Mesendoderm (in vitro differentiated cells): Measurements from ENCODE around the gene KCP.

Experiments
- DNase-seq: peaks from one replicate; pipeline ENCODE4 v3.0.0; 2013
- H2AK5ac ChIP-seq: 2 replicates; pipeline ENCODE4 v1.6.1; 2013; ENCODE audit warnings: low read length, inconsistent platforms
- H2BK120ac ChIP-seq: 2 replicates; pipeline ENCODE4 v1.6.1; 2013; ENCODE audit warnings: low read depth, mild to moderate bottlenecking, low read length, moderate library complexity, mixed read lengths
- H2BK15ac ChIP-seq: replicated peaks from 2 replicates; pipeline ENCODE4 v1.6.1; 2013; ENCODE audit warnings: low read depth, mild to moderate bottlenecking, moderate library complexity
- H2BK5ac ChIP-seq: 2 replicates; pipeline ENCODE4 v1.6.1; 2013; ENCODE audit warnings: low read length, inconsistent platforms
- H3K18ac ChIP-seq: 2 replicates; pipeline ENCODE4 v1.6.1; 2013; ENCODE audit warnings: mild to moderate bottlenecking, low read length, mixed read lengths
- H3K23ac ChIP-seq: one replicate; pipeline ENCODE4 v1.6.1; 2013; ENCODE audit warnings: low read length
- H3K27ac ChIP-seq: 2 replicates; pipeline ENCODE4 v1.5.1; 2013; ENCODE audit warnings: low read depth, mild to moderate bottlenecking, inconsistent platforms, low read length, moderate library complexity
- H3K27me3 ChIP-seq: 2 replicates; pipeline ENCODE4 v1.6.1; 2013; ENCODE audit warnings: low read length, control low read depth, mild to moderate bottlenecking, inconsistent platforms; ENCODE audit not compliant: insufficient read depth, poor library complexity
- H3K36me3 ChIP-seq: 2 replicates; pipeline ENCODE4 v1.6.1; 2013; ENCODE audit warnings: low read length, inconsistent platforms; ENCODE audit not compliant: control insufficient read depth, insufficient read depth
- H3K4ac ChIP-seq: one replicate; pipeline ENCODE4 v1.6.1; 2013; ENCODE audit warnings: low read depth, mild to moderate bottlenecking, low read length, moderate library complexity
- H3K4me1 ChIP-seq: 2 replicates; pipeline ENCODE4 v1.6.1; 2013; ENCODE audit warnings: low read depth, low read length, inconsistent platforms; ENCODE audit not compliant: control insufficient read depth
- H3K4me2 ChIP-seq: 2 replicates; pipeline ENCODE4 v1.6.1; 2013; ENCODE audit warnings: low read length
- H3K4me3 ChIP-seq: 2 replicates; pipeline ENCODE4 v1.5.1; 2013; ENCODE audit warnings: mild to moderate bottlenecking, low read length
- H3K56ac ChIP-seq: one replicate; pipeline ENCODE4 v1.6.1; 2013; ENCODE audit warnings: low read length
- H3K79me1 ChIP-seq: 2 replicates; pipeline ENCODE4 v1.6.1; 2013; ENCODE audit warnings: low read length, inconsistent platforms
- H3K79me2 ChIP-seq: 2 replicates; pipeline ENCODE4 v1.6.1; 2013; ENCODE audit warnings: mild to moderate bottlenecking, low read length; ENCODE audit not compliant: control insufficient read depth, insufficient read depth
- H3K9ac ChIP-seq: 2 replicates; pipeline ENCODE4 v1.6.1; 2013; ENCODE audit warnings: low read length, inconsistent platforms
- H4K5ac ChIP-seq: one replicate; pipeline ENCODE4 v1.6.1; 2013; ENCODE audit warnings: low read length
- H4K8ac ChIP-seq: one replicate; pipeline ENCODE4 v1.6.1; 2013; ENCODE audit warnings: low read depth, mild to moderate bottlenecking, control low read depth, low read length, moderate library complexity
- WGBS: extraction: QIAGEN DNeasy Blood & Tissue Kit; methylation state at CpG from one replicate; pipeline ENCODE4 v1.1.7; 2013; ENCODE audit warnings: low lambda C conversion rate, missing lambda C conversion rate; ENCODE audit not compliant: insufficient coverage; ENCODE audit errors: extremely low coverage; 5-methylcytosine and 5-hydroxymethylcytosine counted together

The KCP gene

GRCh38 chr7:128919881-128920799, 9.6 kb upstream of the KCP start:
- no peaks in the 10 kb centered on the region for H3K36me3 ChIP-seq
- H4K8ac ChIP-seq = no peak overlapping the region
- no peak overlapping the region for H3K18ac ChIP-seq
- DNase-seq = peak; percentile 65
- no peak overlapping the region for H3K9ac ChIP-seq
- no CpG with 5 or more reads among the region's 14 CpGs for WGBS
- H3K23ac ChIP-seq = no peak overlapping the region
- no peak overlapping the region for H3K27ac ChIP-seq
- H2BK15ac ChIP-seq = no peak overlapping the region
- H3K4me3 ChIP-seq = no peak overlapping the region
- H3K4me1 ChIP-seq = peaks cover 2% of the 10 kb centered on the region
- no peak overlapping the region for H3K4ac ChIP-seq
- no peak overlapping the region for H2BK120ac ChIP-seq
- peaks cover 13% of the 10 kb centered on the region for H3K27me3 ChIP-seq
- H2AK5ac ChIP-seq = no peak overlapping the region
- no peaks in the 10 kb centered on the region for H3K79me2 ChIP-seq
- H3K79me1 ChIP-seq = no peaks in the 10 kb centered on the region
- H2BK5ac ChIP-seq = no peak overlapping the region
- no peak overlapping the region for H3K56ac ChIP-seq
- H3K4me2 ChIP-seq = no peak overlapping the region
- no peak overlapping the region for H4K5ac ChIP-seq

GRCh38 chr7:128919241-128919640, 8.7 kb upstream of the KCP start:
- peaks cover 13% of the 10 kb centered on the region for H3K27me3 ChIP-seq
- H3K36me3 ChIP-seq = no peaks in the 10 kb centered on the region

GRCh38 chr7:128918016-128918665, 7.6 kb upstream of the KCP start:
- Histone ChIP-seq H2BK120ac (no peak overlapping the region), H3K36me3 (no peaks in the 10 kb centered on the region), H3K23ac (no peak overlapping the region), H3K4me1 (peaks cover 2% of the 10 kb centered on the region), H3K27ac (no peak overlapping the region), H3K18ac (no peak overlapping the region), H3K4me3 (no peak overlapping the region), H2AK5ac (no peak overlapping the region), H3K56ac (no peak overlapping the region), H3K9ac (no peak overlapping the region), H3K4ac (no peak overlapping the region), H4K8ac (no peak overlapping the region), H3K4me2 (no peak overlapping the region), H3K27me3 (peaks cover 13% of the 10 kb centered on the region), H2BK5ac (no peak overlapping the region), H4K5ac (no peak overlapping the region), H3K79me1 (no peaks in the 10 kb centered on the region), H2BK15ac (no peak overlapping the region), H3K79me2 (no peaks in the 10 kb centered on the region)
- DNase-seq = no peak
- no CpG with 5 or more reads among the region's 8 CpGs for WGBS

More at GRCh38 chr7:128919241-128919640, 8.7 kb upstream of the KCP start:
- Histone ChIP-seq H4K8ac (no peak overlapping the region), H2BK5ac (no peak overlapping the region), H3K4me1 (peaks cover 2% of the 10 kb centered on the region), H3K18ac (no peak overlapping the region), H3K79me1 (no peaks in the 10 kb centered on the region), H3K4ac (no peak overlapping the region), H3K56ac (no peak overlapping the region), H2AK5ac (no peak overlapping the region), H3K27ac (no peak overlapping the region), H3K23ac (no peak overlapping the region), H2BK120ac (no peak overlapping the region), H2BK15ac (no peak overlapping the region), H3K79me2 (no peaks in the 10 kb centered on the region), H3K4me2 (no peak overlapping the region), H4K5ac (no peak overlapping the region), H3K4me3 (no peak overlapping the region), H3K9ac (no peak overlapping the region)
- WGBS = no CpG with 5 or more reads among the region's 6 CpGs
- no peak for DNase-seq

GRCh38 chr7:128917122-128917521, 6.6 kb upstream of the KCP start:
- H4K8ac ChIP-seq = no peak overlapping the region
- H3K27ac ChIP-seq = no peak overlapping the region
- peak overlapping the region; percentile 6 for H3K23ac ChIP-seq
- no peak overlapping the region for H2BK5ac ChIP-seq
- no peak for DNase-seq
- no peak overlapping the region for H3K18ac ChIP-seq
- H2AK5ac ChIP-seq = no peak overlapping the region
- no peaks in the 10 kb centered on the region for H3K36me3 ChIP-seq
- H3K4me3 ChIP-seq = no peak overlapping the region
- H3K79me2 ChIP-seq = no peaks in the 10 kb centered on the region
- H3K9ac ChIP-seq = no peak overlapping the region
- H3K79me1 ChIP-seq = no peaks in the 10 kb centered on the region
- H3K4me1 ChIP-seq = peaks cover 3% of the 10 kb centered on the region
- no peak overlapping the region for H3K4ac ChIP-seq
- H3K56ac ChIP-seq = no peak overlapping the region
- WGBS = no CpG with 5 or more reads among the region's 2 CpGs
- no peak overlapping the region for H2BK15ac ChIP-seq
- H3K4me2 ChIP-seq = no peak overlapping the region
- peaks cover 13% of the 10 kb centered on the region for H3K27me3 ChIP-seq
- H2BK120ac ChIP-seq = no peak overlapping the region
- H4K5ac ChIP-seq = no peak overlapping the region

- Histone ChIP-seq H3K4ac (no peak overlapping the region), H2BK120ac (no peak overlapping the region), H3K27me3 (peaks cover 13% of the 10 kb centered on the region), H3K4me2 (no peak overlapping the region), H3K18ac (no peak overlapping the region), H3K56ac (no peak overlapping the region), H3K4me3 (no peak overlapping the region), H2BK5ac (no peak overlapping the region), H2BK15ac (no peak overlapping the region), H2AK5ac (no peak overlapping the region), H3K9ac (no peak overlapping the region), H3K27ac (no peak overlapping the region), H3K4me1 (peaks cover 8% of the 10 kb centered on the region), H4K5ac (no peak overlapping the region), H3K79me1 (no peaks in the 10 kb centered on the region), H3K23ac (no peak overlapping the region), H3K79me2 (no peaks in the 10 kb centered on the region), H3K36me3 (no peaks in the 10 kb centered on the region), H4K8ac (no peak overlapping the region)
- DNase-seq = no peak
- no CpG with 5 or more reads among the region's 7 CpGs for WGBS
Measured at GRCh38 chr7:128916643-128916915, 6.1 kb upstream of the KCP start.
